ENCODE measurements around the gene TIMD4.

DNA sequence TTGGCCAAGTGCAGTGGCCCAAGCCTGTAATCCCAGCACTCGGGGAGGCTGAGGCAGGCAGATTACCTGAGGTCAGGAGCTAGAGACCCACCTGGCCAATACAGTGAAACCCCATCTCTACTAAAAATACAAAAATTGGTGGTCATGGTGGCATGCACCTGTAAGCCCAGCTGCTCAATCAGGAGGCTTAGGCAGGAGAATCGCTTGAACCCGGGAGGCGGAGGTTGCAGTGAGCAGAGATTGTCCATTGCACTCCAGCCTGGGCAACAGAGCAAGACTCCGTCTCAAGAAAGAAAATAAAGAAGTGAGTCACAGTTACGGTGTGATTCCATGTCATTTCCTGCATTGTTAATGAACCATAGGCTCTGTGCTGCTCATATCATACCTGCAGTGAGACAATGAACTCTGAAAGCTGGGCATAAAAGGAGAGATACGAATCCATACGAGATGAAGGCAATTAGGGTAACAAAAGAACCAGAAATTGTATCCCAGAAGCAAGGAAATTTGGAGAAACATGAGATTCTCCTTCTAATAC lies 44.6 kb downstream of the TIMD4 start:
- TF ChIP-seq, protein P1, sequence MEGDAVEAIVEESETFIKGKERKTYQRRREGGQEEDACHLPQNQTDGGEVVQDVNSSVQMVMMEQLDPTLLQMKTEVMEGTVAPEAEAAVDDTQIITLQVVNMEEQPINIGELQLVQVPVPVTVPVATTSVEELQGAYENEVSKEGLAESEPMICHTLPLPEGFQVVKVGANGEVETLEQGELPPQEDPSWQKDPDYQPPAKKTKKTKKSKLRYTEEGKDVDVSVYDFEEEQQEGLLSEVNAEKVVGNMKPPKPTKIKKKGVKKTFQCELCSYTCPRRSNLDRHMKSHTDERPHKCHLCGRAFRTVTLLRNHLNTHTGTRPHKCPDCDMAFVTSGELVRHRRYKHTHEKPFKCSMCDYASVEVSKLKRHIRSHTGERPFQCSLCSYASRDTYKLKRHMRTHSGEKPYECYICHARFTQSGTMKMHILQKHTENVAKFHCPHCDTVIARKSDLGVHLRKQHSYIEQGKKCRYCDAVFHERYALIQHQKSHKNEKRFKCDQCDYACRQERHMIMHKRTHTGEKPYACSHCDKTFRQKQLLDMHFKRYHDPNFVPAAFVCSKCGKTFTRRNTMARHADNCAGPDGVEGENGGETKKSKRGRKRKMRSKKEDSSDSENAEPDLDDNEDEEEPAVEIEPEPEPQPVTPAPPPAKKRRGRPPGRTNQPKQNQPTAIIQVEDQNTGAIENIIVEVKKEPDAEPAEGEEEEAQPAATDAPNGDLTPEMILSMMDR (conservative IDR thresholded peaks at IDR 0.05; ENCODE audit: low read depth, low read length), result no peak
- no peak for TF ChIP-seq EZH2 (IDR thresholded peaks at IDR 0.05; ENCODE audit: low read length, unreplicated experiment)

All from PC-3 (cell line).